GM18508 (cell line): Measurements from ENCODE around the gene ZNF738.
"Not testable (repeated sequence)": the region's sequence is repeated elsewhere in the genome, so short reads cannot be mapped to it uniquely, and the experiment has no call there.

Source experiments
- ATAC-seq: cut with Tn5 transposase; IDR thresholded peaks from one replicate; pipeline ENCODE4 v1.9.1; 2021; ENCODE audit warnings: moderate number of reproducible peaks; ENCODE audit not compliant: insufficient read depth, unreplicated experiment

The ZNF738 gene

GRCh38 chr19:21358768-21359451 is at the start of gene ZNF738:
Gene ZNF738, plus strand, starts transcription at chr19:21359000. Its CDS starts 141 bp downstream, at chr19:21359141.
- peak; percentile 95 for ATAC-seq

DNA sequence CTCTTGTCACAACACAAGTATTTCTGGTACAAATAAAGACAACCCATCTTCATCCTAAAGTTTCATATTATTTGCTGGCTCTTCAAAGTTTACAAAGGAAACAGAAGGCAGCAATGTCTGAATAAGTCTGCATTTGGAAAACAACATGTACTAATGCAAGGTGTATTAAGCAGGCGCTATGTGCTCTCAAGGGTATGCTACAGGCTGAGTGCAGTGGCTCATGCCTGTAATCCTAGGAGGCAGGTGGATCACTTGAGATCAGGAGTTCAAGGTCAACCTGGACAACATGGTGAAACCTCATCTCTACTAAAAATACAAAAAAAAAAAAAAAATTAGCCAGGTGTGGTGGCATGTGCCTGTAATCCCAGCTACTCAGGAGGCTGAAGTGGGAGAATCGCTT is 46.0 kb upstream of the ZNF738 start:
- ATAC-seq: not testable (repeated sequence)

DNA sequence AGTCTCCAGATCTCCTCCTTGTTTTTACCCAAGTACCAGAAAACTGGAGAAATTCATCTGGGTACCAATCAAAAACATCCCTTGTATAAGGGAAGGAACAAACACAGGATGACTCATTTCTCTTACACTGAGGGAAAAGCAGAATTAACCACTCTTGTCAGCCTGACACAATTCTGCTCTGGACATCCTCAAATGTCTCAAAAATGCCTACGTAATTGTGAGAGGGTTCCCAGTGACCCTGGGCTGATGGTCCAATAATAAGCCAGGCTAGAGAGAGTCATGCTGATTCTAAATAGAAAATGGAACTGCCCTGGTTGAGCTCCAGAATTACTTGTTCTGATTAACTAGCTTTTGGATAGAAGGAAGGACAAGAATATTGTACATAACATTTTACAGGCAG is 44.1 kb upstream of the ZNF738 start:
- no peak for ATAC-seq

DNA sequence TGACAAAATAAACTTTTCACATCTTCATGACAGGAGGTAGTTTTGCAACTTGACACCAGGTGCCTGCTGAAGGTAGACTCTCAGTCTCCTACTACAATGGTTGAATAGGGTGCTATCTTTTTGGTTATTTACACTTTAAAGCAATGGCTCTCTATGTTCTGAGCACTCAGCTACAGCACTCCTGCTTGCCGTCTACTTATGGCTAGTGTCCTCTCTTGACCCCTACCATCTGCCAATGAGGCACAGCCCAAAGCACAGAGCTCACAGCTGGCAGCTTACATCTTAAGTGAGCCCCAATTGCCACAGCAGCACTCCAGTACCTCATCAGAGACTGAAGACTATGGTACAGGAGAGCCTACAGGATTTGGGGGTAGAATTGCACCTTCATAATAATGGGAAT is 41.0 kb upstream of the ZNF738 start:
- no peak for ATAC-seq

DNA sequence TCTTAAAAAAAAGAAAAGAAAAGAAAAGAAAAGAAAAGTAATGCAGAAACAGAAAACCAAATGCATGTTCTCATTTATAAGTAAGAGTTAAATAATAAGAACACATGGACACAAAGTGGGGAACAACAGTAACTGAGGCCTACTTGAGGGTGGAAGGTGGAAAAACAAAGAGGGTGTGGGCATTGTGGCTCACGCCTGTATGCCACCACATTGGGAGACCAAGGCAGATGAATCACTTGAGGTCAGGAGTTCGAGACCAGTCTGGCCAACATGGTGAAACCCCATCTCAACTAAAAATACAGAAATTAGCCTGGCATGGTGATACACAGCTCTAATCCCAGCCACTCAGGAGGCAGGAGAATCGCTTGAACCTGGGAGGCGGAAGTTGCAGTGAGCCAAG is 37.7 kb upstream of the ZNF738 start:
- ATAC-seq: no peak

- ATAC-seq: no peak
These were observed 36.8 kb upstream of the ZNF738 start for GRCh38 chr19:21321996-21322395.

DNA sequence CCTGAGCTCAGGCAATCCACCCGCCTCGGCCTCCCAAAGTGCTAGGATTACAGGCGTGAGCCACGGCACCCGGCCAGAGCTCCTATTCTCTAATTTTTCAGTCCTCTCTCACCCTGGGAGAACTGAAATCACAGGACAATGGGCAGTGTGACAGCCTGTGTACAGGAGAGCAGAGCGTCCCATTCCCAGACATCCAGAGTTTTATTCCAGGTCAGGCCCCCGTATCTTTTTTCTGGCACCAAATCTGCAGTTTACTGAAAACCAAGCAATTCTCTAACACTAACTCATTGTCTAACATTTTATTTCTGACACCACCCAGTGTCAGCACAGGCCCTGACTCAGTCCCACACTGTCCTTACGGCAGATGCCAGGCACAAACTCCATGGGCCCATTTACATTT is 36.3 kb upstream of the ZNF738 start:
- no peak for ATAC-seq

DNA sequence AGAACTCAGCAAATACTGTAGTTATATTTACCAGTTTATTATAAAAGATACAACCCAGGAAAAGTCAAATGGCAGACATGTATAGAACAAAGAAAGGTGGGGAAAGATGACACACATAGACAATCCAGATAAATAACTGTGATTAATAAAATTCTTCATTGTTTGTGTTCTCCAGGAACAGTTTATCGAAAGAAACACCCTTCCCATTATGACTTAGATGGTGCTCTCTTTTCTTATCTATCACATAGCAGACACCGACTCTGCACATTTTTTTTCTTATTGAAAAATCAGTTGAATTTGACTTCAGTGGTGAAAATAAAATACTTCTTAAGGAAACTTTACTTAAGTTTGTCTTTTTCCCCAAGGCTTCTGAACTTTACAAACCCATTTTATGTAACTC is 35.8 kb upstream of the ZNF738 start:
- no peak for ATAC-seq

- ATAC-seq: no peak
These were observed 32.6 kb upstream of the ZNF738 start for GRCh38 chr19:21326169-21326568.

DNA sequence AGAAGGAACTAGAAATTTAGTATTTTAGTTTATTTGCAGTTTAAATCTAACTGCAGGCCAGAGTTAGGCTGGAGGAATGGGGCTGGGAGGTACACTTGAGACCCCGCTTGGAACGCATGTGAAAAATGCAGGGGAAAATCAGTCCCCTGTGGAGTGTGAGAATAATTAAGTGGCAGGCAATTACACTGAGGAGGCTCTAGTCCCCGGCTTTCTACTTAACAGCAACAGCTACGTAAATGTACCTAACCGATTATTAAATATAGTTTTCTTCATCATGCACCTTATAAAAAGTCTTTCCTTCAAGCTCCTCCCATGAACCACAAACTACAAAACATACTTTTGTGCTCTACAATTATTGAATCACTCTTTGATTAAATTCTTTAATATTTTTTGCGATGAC is 30.4 kb upstream of the ZNF738 start:
- no peak for ATAC-seq

- ATAC-seq: peak; percentile 100
These were observed 29.8 kb upstream of the ZNF738 start, which contains the start of gene ZNF708 for GRCh38 chr19:21328885-21329605. Gene ZNF708, minus strand, starts transcription at chr19:21329410. Its CDS starts 198 bp downstream, at chr19:21329212.

GRCh38 chr19:21335721-21336120 is 23.1 kb upstream of the ZNF738 start:
- no peak for ATAC-seq

DNA sequence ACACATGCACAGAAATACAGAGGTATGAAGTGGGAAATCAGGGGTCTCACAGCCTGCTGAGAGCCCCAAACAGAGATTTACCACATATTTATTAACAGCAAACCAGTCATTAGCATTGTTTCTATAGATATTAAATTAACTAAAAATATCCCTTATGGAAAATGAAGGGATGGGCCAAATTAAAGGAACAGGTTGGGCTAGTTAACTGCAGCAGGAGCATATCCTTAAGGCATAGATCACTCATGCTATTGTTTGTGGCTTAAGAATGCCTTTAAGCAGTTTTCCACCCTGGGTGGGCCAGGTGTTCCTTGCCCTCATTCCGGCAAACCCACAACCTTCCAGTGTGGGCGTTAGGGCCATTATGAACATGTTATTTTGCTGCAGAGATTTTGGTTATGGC is 14.0 kb upstream of the ZNF738 start:
- not testable (repeated sequence) for ATAC-seq

GRCh38 chr19:21352830-21353229 is 6.0 kb upstream of the ZNF738 start:
- no peak for ATAC-seq

- no peak for ATAC-seq
These were observed 3.5 kb downstream of the ZNF738 start for GRCh38 chr19:21362291-21362690.

GRCh38 chr19:21383980-21384582 is 25.3 kb downstream of the ZNF738 start:
- ATAC-seq: no peak

DNA sequence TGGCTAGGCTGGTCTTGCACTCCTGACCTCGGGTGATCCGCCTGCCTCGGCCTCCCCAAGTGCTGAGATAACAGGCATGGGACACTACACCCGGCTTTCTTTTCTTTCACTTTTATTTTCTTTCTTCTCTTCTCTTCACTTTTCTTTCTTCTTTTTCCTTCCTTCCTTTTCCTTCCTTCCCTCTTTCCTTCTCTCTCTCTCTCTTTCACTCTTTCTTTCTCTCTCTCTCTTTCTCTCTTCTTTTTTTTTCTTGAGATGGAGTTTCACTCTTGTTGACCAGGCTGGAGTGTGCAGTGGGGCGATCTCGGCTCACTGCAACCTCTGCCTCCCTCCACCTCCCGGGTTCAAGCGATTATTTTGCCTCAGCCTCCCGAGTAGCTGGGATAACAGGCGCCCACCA is 37.3 kb downstream of the ZNF738 start:
- no peak for ATAC-seq

- peak; percentile 100 for ATAC-seq
These were observed 38.2 kb downstream of the ZNF738 start, which contains the start of gene ZNF493 for GRCh38 chr19:21396893-21397572. Gene ZNF493, plus strand, starts transcription at chr19:21397133. Its CDS starts 105 bp downstream, at chr19:21397238.

DNA sequence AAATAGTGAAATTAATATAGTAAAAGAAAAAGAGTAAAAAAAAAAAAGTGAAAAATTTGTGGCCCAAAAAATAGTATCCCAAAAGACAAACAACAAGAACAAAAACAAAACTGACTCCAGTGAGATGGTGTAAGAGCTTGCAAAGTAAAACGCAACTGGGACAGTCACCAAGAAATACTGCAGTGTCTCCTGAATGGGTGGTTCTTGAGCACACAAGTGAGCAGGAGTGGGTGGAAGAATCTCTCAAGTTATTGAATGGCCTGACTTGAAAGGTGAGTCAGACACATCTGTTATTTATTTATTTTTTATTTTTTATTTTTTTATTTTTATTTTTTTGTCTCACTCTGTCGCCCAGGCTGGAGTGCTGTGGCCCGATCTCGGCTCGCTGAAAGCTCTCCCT is 40.1 kb downstream of the ZNF738 start:
- ATAC-seq: no peak

- no peak for ATAC-seq
These were observed 43.6 kb downstream of the ZNF738 start for GRCh38 chr19:21402303-21402985.
